ENCODE measurements around the gene CSF2.

DNA sequence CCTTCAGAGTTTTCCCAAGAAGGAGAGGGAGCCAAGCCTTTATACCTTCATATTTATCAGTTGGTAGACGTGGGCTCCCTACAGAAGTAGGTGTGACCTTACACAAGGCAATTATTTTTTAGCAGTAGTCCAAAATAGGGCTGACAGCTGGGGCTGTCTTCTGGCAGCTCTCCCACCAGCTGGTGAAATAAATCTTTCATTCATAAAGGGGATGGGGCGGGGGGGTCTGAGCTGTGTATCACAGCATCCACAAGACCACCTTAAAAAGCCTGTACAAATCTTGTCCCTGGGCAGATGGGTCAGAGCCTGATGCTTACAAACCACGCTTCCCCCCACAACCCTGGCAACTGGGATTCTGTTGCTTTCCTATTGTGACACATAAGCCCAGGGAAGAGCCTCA lies 19.7 kb downstream of the CSF2 start:
- TF ChIP-seq POLR2AphosphoS5 (IDR thresholded peaks at IDR 0.05; ENCODE audit: low read depth, low read length) = no peak
- no peak for TF ChIP-seq POLR2A (IDR thresholded peaks at IDR 0.05; ENCODE audit: low read depth, low read length)
- no peak for TF ChIP-seq PAX5 (IDR thresholded peaks at IDR 0.05; ENCODE audit: insufficient read depth, low read length, severe bottlenecking)
- no peak for TF ChIP-seq TAF1 (IDR thresholded peaks at IDR 0.05; ENCODE audit: low read depth, low read length)
- no peak for TF ChIP-seq SPI1 (IDR thresholded peaks at IDR 0.05; ENCODE audit: low read depth, low read length)

Data from GM12891 (cell line).